SK-N-MC (cell line): ENCODE data around the gene OR6P1.

Experiments
- EZH2 ChIP-seq: fragments of 200-600 bp; sonication (generic); IDR thresholded peaks from one replicate; pipeline ENCODE4 v1.6.1; 2017; ENCODE audit warnings: antibody characterized with exemption
- FOXP2 ChIP-seq: optimal IDR thresholded peaks from 2 replicates; pipeline ENCODE3; 2011; ENCODE audit warnings: mild to moderate bottlenecking, moderate library complexity; ENCODE audit not compliant: insufficient read depth; ENCODE audit errors: extremely low read length, control extremely low read depth
- POLR2AphosphoS5 ChIP-seq: IDR thresholded peaks from 2 replicates; pipeline ENCODE4 v1.6.1; 2012; ENCODE audit warnings: mild to moderate bottlenecking, low read depth, low read length, borderline replicate concordance

GRCh38 chr1:158554352-158554751 lies 16.0 kb downstream of the OR6P1 start, which contains the start of gene OR6Y1:
- TF ChIP-seq EZH2 (no peak), POLR2AphosphoS5 (no peak), FOXP2 (no peak)
